ENCODE data around the gene PLD5.
"Not testable (repeated sequence)": the region's sequence is repeated elsewhere in the genome, so short reads cannot be mapped to it uniquely, and the experiment has no call there.

PLD5 gene

DNA sequence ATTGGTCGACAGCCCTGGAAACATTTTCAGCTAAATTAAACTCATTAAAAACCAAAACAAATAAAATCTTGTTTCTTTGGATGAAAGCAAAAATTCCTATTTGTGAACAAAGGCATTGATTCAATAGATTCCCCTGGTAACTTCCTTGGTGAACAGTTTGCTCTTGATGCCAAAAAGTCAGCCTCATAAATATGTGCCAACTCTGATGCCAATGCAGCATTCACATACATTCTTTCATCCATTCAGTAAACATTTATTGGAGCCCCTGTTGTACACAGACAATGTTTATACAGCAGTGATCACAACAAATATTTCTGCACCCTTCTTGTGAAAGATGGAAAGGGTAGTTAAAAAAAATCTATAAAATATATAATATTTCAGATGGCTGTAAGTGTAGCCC is 107.8 kb downstream of the PLD5 start:
- no peak for DNase-seq

- DNase-seq: no peak
Measured at GRCh38 chr1:242412921-242413320, 111.6 kb downstream of the PLD5 start.

DNA sequence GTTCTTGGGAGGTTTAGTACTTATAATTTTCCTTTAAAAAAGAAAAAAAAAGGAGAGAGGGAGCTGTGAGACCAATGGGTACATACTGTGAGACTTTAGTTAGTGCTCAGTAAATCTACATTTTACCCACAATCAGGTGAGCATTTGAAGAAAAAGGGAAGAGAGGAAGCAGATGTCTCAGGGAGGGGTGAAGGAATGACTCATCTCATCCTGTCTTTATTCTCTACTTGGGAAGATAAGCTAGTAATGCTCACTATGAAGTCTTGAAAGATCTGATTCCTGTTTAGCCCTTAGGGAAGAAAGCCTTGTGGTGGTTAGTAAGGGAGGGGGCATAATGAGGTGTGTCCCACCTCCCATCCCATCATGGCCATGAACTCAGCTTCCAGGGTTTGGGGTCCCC is 112.6 kb downstream of the PLD5 start:
- no peak for DNase-seq

GRCh38 chr1:242405947-242406346 is 118.5 kb downstream of the PLD5 start:
- no peak for DNase-seq

- no peak for DNase-seq
Measured at GRCh38 chr1:242404296-242404695, 120.2 kb downstream of the PLD5 start.

GRCh38 chr1:242402956-242403355 is 121.5 kb downstream of the PLD5 start:
- DNase-seq: no peak

DNA sequence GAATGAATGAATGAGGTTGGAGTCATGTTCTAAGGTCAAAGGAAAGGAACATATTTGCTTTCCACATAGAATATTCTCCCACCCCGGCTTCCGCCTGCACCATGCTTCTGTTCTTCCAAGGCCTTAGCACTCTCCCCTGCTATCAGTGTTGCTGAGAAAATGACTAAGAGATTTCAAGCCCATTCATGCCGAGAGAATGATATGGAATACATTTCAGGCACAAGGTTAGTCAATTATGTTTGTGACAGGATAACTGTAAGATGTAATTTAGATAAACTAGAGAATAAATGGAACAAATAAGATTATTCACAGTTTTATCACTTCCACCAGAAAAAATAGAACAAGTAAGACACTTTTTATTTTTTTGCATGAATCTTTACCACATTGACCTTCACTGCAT is 122.6 kb downstream of the PLD5 start:
- no peak for DNase-seq

DNA sequence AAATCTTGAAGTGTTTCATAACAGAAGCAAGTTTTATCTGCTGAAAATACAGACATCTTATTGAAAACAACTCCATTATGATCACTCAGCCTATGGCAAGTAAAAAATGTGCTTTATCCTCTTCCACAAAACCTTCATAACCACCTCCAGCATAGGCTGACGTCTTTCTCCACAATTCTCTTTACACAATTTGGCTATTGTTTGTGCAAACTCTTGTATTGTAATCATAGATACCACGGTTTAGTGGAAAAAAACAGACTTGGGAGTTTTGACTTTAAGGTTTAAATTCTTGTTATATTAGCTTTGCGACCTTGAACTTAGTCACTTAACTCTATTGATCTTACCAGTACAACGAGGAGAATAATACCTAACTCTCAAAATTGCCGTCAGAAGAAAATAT is 126.1 kb downstream of the PLD5 start:
- DNase-seq: no peak

GRCh38 chr1:242391896-242392295 is 132.6 kb downstream of the PLD5 start:
- DNase-seq: no peak

GRCh38 chr1:242376121-242376520 is 148.4 kb downstream of the PLD5 start:
- DNase-seq: not testable (repeated sequence)

DNA sequence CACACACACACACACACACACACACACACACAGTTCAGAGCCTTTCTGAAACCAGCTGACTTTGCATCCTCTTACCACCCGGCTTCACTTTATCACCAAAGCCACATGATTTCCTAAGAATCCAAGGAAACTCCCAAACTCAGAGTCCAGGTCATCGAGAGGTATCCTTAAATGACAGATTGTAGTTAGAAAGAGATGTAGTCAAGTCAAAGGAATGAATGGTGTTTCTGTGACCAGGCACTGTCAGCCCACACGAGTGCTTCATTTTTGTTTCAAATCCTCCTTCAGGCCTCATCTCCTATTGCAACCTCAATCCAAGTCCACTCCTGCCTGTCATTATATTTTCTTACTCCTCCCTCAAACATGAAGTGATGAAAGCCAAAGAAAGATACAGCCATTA is 174.1 kb downstream of the PLD5 start:
- not testable (repeated sequence) for DNase-seq

DNA sequence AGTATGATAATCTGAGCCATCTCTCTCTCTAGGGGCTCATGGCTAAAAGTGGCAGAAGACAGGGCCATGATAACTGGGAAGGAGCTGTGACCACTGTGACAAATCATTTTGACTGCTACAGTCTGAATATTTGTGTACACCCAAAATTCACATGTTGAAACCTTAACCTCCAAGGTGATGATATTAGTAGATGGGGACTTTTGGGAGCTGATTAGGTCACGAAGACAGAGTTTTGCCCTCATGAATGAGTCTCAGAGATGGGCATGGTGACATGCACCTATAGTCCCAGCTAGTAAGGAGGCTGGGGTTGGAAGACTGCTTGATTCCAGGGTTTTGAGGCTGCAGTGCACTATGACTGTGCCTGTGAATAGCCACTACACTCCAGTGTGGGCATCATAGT is 174.9 kb downstream of the PLD5 start:
- DNase-seq: no peak

GRCh38 chr1:242330865-242331264 is 193.6 kb downstream of the PLD5 start:
- DNase-seq: not testable (repeated sequence)

GRCh38 chr1:242327381-242327780 is 197.1 kb downstream of the PLD5 start:
- DNase-seq: not testable (repeated sequence)

DNA sequence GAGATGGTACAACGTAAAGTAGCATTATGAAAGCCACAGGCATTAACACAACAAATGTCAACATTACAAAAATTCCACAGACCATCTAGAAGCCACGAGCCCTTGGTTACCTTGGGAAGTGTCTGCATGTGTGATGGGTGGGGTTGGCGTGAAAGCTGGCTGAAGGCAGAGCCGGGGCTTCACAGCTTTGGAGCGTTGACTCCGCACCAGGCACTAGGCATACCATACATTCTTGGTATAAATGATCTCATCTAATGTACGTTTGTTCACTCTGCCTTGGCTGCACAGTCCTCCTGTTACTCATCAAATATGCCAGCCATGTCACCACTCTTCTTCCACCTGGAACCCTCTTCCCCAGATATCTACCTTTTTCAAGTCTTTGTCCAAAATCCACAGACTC is 202.5 kb downstream of the PLD5 start:
- DNase-seq: not testable (repeated sequence)

- no peak for DNase-seq
Measured at GRCh38 chr1:242318140-242318539, 206.4 kb downstream of the PLD5 start.

- DNase-seq: not testable (repeated sequence)
Measured at GRCh38 chr1:242314865-242315264, 209.6 kb downstream of the PLD5 start.

- not testable (repeated sequence) for DNase-seq
Measured at GRCh38 chr1:242314085-242314649, 210.3 kb downstream of the PLD5 start.

DNA sequence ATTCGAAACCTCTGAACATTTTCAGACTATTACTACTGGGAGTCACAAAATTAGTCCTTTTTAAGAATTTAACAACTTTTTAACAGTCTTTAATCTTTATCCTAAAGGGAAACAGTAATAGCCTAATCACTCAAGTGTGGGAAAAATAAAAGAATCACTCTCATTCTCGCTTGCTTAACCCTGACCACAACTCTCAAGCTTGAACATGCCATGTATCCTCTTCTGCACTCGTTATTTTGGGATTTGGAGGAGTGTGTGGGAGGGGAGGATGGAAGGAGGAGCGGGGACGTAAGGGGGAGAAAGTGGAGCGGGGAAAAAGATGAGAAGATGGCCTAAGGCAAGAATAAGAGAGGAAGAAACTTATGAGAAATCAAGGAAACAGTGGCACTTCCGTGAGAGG is 215.8 kb downstream of the PLD5 start:
- not testable (repeated sequence) for DNase-seq

DNA sequence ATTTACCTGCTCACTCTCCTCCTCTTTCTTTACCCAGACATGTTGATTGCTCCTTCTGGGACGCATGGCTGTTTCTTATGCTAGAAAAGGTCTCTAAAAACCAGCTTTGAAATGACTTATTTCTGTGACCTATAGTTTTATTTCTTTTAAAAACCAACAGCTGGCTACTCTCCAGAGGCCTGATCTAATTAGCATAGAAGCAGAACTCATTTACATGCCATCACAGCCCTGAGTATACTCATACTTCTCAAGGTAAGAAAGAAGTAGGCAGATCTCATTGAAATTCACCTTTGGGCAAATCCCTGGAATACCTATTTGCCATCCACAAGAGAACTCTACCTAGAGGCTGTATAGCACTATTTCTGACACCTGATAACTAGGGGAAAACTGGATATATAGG is 230.7 kb downstream of the PLD5 start:
- DNase-seq: not testable (repeated sequence)

DNA sequence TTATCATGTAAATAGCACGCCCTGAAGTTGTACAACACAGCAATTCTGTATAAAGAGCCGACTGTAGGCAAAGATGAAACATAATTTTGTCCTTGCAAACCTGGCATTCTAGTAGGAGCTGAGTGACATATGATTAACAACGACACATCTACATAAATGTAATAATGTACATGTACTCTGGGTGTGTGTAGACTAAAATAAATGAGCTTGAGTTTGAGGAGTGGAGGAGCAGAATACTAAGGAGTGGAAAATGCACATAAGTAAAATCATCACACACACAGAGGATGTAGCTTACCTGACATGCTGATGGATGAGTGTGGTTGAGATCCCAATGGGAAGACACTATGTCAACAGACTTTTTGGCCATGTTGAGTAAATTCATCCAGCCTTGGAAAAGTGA is 236.4 kb downstream of the PLD5 start:
- DNase-seq: not testable (repeated sequence)

GRCh38 chr1:242282758-242283485 is 241.6 kb downstream of the PLD5 start:
- not testable (repeated sequence) for DNase-seq

DNA sequence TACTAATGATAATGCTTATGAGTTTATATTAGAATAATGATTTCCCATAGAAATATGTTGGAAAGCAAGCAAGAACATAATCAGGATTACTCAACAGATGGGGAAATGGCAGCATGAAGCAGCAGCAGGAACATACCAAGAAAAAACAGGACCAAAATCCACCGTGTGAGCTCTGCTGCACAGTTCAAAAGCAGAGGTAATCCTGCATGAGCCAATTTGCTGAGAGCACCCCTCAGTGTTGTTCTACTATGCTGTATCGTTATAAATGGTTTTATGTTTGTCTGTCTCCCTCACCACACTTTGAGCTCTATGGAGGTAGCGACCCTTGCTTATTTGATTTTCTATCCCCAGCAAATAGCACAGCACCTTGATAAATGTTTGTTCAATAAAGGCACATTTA is 246.1 kb downstream of the PLD5 start:
- DNase-seq: not testable (repeated sequence)

- not testable (repeated sequence) for DNase-seq
Measured at GRCh38 chr1:242276769-242277168, 247.7 kb downstream of the PLD5 start.

GRCh38 chr1:242267004-242267403 is 257.5 kb downstream of the PLD5 start:
- not testable (repeated sequence) for DNase-seq
